ENCODE results near the gene ZNF70. TPM values are rescaled to one million over a fixed set of nuclear protein-coding genes. Genes with fewer than 3 reads are reported as not detected.
A peak's percentile ranks its signal among the peaks of the same experiment; 100 is the strongest.

ZNF70 gene
- total RNA-seq, 4 donors from 2014 or later, result 3.1 to 6.5 (median 5.4) TPM

DNA sequence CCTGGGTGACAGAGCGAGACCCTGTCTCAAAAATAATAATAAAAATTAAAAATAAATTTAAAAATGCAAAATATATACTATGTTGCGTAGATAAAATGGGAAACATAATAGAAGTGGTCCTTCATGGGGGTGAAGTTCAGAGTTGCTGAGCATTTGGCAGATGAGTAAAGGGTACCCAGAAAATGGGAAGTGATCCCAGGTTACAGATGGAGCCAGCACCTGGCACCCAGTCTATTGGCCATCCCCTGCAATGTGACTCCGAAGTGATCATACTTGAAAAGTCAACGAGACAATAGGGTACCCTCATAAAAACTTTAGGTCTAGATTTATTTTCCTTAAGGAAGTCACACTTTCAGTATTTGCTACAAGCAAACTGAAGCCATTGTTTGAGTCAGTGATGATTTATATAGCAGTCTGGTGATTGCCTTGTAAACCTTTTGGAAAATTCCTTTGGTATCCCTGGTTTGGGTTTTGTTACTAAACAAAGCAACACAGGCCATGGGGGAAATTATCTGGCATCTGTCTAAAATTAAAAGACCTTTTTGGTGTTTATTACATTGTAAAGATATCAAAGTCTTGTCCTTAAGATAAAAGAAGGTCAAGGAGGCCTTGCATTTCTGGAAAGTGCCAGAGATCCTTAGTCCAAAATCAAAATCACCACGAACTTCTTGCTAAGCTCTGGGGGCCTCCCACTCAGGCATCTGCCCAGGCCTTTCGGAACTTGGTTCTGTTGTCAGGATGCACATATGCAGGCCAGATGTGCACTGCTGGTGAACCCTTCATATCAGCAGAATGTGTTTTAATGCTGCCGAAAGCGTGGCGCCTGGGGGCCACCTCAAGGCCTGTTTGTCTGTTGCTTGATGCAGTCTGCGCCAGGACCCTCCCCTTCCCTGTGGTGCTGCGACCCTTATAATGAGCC, 40.2 kb upstream of the ZNF70 start:
- H3K4me3 ChIP-seq, result no peak overlapping the region
- 38% methylated on average over 11 of the region's 11 CpGs for WGBS
- intact Hi-C loops (cut with DNase I), result no loop called here
- peaks cover 21 to 45% (median 44%) of the 10 kb centered on the region in 4 donors for H3K36me3 ChIP-seq
- H3K27ac ChIP-seq (replicated peaks in 1 of 4), result peak overlapping the region; percentile 13 to 42 (median 26)
- H3K27me3 ChIP-seq, result no peaks in the 10 kb centered on the region
- DNase-seq (ENCODE audit: extremely low spot score), result no peak
- H3K9me3 ChIP-seq, result no peaks in the 10 kb centered on the region
- TF ChIP-seq POLR2A (IDR thresholded peaks at IDR 0.05; ENCODE audit: low read depth), result no peak
- no peak for TF ChIP-seq EP300 (IDR thresholded peaks at IDR 0.05)
- TF ChIP-seq, protein P1, sequence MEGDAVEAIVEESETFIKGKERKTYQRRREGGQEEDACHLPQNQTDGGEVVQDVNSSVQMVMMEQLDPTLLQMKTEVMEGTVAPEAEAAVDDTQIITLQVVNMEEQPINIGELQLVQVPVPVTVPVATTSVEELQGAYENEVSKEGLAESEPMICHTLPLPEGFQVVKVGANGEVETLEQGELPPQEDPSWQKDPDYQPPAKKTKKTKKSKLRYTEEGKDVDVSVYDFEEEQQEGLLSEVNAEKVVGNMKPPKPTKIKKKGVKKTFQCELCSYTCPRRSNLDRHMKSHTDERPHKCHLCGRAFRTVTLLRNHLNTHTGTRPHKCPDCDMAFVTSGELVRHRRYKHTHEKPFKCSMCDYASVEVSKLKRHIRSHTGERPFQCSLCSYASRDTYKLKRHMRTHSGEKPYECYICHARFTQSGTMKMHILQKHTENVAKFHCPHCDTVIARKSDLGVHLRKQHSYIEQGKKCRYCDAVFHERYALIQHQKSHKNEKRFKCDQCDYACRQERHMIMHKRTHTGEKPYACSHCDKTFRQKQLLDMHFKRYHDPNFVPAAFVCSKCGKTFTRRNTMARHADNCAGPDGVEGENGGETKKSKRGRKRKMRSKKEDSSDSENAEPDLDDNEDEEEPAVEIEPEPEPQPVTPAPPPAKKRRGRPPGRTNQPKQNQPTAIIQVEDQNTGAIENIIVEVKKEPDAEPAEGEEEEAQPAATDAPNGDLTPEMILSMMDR (IDR thresholded peaks at IDR 0.05), result no peak
- no peak for TF ChIP-seq POLR2AphosphoS5 (IDR thresholded peaks at IDR 0.05)
- peaks cover 30 to 60% (median 52%) of the 10 kb centered on the region in 4 donors for H3K4me1 ChIP-seq

DNA sequence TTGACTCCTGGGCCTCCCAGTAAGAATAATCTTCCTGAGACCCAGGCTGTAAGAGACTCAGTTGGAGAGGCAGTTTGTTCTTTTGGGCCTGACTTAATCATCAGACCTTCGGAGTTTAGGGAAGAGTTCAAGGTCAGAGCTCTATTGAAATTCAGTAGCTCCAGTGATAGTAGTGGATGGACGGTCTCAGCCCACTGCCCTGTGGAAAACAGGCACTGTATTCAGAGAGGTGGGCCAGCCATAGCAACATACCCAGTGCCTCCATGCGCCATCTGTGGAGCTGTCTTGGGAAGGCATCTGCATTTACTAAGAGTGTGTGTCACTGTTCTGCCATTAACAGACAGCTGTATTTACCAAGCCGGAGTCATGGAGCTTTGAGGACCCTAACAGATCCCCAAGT, 38.7 kb upstream of the ZNF70 start:
- intact Hi-C loops (cut with DNase I), result no loop called here
- H3K27me3 ChIP-seq, result no peaks in the 10 kb centered on the region
- H3K36me3 ChIP-seq, result peaks cover 21 to 31% (median 29%) of the 10 kb centered on the region in 4 donors
- H3K4me1 ChIP-seq, result peaks cover 31 to 69% (median 59%) of the 10 kb centered on the region in 4 donors
- peak overlapping the region in 3 of 4 donors; percentile 3 to 42 (median 21) for H3K27ac ChIP-seq (replicated peaks in 1 of 4)
- DNase-seq (ENCODE audit: extremely low spot score), result no peak
- H3K9me3 ChIP-seq, result no peaks in the 10 kb centered on the region
- TF ChIP-seq, protein P1 (IDR thresholded peaks at IDR 0.05), result no peak
- TF ChIP-seq EP300 (IDR thresholded peaks at IDR 0.05) (no peak), POLR2AphosphoS5 (IDR thresholded peaks at IDR 0.05) (no peak), POLR2A (IDR thresholded peaks at IDR 0.05; ENCODE audit: low read depth) (no peak)
- no peak overlapping the region for H3K4me3 ChIP-seq
- WGBS, result 90% methylated on average over 4 of the region's 4 CpGs

DNA sequence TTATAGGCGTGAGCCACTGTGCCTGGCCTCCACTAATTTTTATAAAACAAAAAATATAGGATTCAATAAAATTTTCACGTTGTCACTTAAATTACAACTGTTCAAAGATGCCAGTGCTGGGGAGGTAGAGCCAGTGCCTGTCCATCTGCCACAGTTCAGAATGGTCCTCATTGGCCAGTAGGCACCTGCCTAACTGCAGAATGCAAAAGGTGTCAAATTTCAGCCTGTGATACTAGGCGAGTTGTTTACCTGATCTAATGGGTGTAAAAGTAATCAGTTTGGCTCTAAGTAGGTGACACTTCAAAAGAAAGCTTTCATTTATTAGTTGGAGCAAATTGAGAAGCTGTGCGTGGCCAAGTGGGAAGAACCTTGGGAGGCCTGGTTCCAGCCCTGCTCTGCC, 38.2 kb upstream of the ZNF70 start:
- intact Hi-C loops (cut with DNase I), result no loop called here
- Histone ChIP-seq H3K4me3 (no peak overlapping the region), H3K9me3 (no peaks in the 10 kb centered on the region), H3K27ac (replicated peaks in 1 of 4) (peak overlapping the region in 2 of 4 donors; percentile 21 to 42), H3K4me1 (peaks cover 31 to 69% (median 59%) of the 10 kb centered on the region in 4 donors), H3K36me3 (peaks cover 18 to 25% (median 24%) of the 10 kb centered on the region in 4 donors), H3K27me3 (no peaks in the 10 kb centered on the region)
- DNase-seq (ENCODE audit: extremely low spot score), result no peak
- 73% methylated on average over 4 of the region's 4 CpGs for WGBS
- no peak for TF ChIP-seq POLR2A (IDR thresholded peaks at IDR 0.05; ENCODE audit: low read depth)
- TF ChIP-seq EP300 (IDR thresholded peaks at IDR 0.05), result no peak
- TF ChIP-seq, protein P1 (IDR thresholded peaks at IDR 0.05), result no peak
- no peak for TF ChIP-seq POLR2AphosphoS5 (IDR thresholded peaks at IDR 0.05)

DNA sequence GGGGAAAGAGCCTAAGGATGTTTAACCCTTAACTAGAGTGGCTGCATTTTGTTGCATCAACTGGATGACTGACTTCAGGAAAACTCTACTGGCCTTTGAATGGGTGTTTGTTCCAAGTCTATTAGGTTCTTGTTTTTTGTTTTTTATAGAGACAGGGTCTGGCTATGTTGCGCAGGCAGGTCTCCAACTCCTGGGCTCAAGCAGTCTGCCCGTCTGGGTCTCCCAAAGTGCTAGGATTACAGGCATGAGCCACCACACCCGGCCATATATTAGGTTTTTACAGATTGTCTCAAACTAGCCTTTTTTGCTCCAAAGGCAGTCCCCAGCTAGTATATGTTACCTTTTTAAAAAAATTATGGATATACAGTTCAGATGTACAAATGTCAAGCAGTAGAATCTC, 37.0 kb upstream of the ZNF70 start:
- no peak for DNase-seq (ENCODE audit: extremely low spot score)
- H3K27ac ChIP-seq (replicated peaks in 1 of 4), result peak overlapping the region; percentile 95 to 100 (median 99)
- H3K4me1 ChIP-seq, result peaks cover 31 to 69% (median 59%) of the 10 kb centered on the region in 4 donors
- TF ChIP-seq, protein P1 (IDR thresholded peaks at IDR 0.05), result no peak
- TF ChIP-seq EP300 (IDR thresholded peaks at IDR 0.05) (no peak), POLR2A (IDR thresholded peaks at IDR 0.05; ENCODE audit: low read depth) (no peak), POLR2AphosphoS5 (IDR thresholded peaks at IDR 0.05) (no peak)
- 48% methylated on average over 3 of the region's 3 CpGs for WGBS
- intact Hi-C loops (cut with DNase I), result loop anchor here (2.0 kb wide), 1 partner anchor 19 kb away; no protein-coding TSS in a partner anchor
- H3K27me3 ChIP-seq, result no peaks in the 10 kb centered on the region
- no peaks in the 10 kb centered on the region for H3K9me3 ChIP-seq
- H3K4me3 ChIP-seq, result peak overlapping the region; percentile 78 to 96 (median 91)
- peaks cover 6 to 19% (median 12%) of the 10 kb centered on the region in 4 donors for H3K36me3 ChIP-seq
